Lung (tissue), 12 donors: ENCODE data around the gene ALDH7A1. TPM values are rescaled to one million over a fixed set of nuclear protein-coding genes. Genes with fewer than 3 reads are reported as not detected.

Experiments
- ATAC-seq: fragments of 200-7000 bp; cut with Tn5 transposase; one replicate; pipeline ENCODE4 v1.9.1; 2020; ENCODE audit warnings: moderate number of reproducible peaks; ENCODE audit not compliant: insufficient read depth, low FRiP score
- DNase-seq, 3 donors: peaks; one replicate each; pipeline ENCODE4 v3.0.0-alpha.2; 2013 to 2017
- H3K27ac ChIP-seq, 2 donors: one replicate each; pipeline ENCODE4 v1.5.1; 2013; ENCODE audit warnings: mild to moderate bottlenecking in 2 of 2, moderate library complexity in 2 of 2, control low read depth in 1 of 2, inconsistent platforms in 1 of 2, low read depth in 1 of 2, low read length in 1 of 2
- H3K27me3 ChIP-seq, 3 donors: one replicate each; pipeline ENCODE4 v1.5.1; 2013; ENCODE audit warnings: low read length in 2 of 3; ENCODE audit not compliant: control insufficient read depth in 3 of 3, insufficient read depth in 3 of 3
- H3K36me3 ChIP-seq, 4 donors: one replicate each; pipeline ENCODE4 v1.5.1; 2013; ENCODE audit warnings: low read length in 4 of 4, mild to moderate bottlenecking in 1 of 4, moderate library complexity in 1 of 4; ENCODE audit not compliant: control insufficient read depth in 4 of 4, insufficient read depth in 4 of 4
- H3K4me1 ChIP-seq, 5 donors: one replicate each; pipeline ENCODE4 v1.5.1; 2013; ENCODE audit warnings: low read length in 5 of 5, mild to moderate bottlenecking in 2 of 5, moderate library complexity in 1 of 5; ENCODE audit not compliant: control insufficient read depth in 5 of 5, insufficient read depth in 5 of 5
- H3K4me3 ChIP-seq: one replicate; pipeline ENCODE4 v1.5.1; 2013; ENCODE audit warnings: mild to moderate bottlenecking, control low read depth, moderate library complexity
- H3K9ac ChIP-seq, 2 donors: one replicate each; pipeline ENCODE4 v1.5.1; 2013; ENCODE audit warnings: low read length in 2 of 2, control low read depth in 1 of 2; ENCODE audit not compliant: insufficient read depth in 1 of 2
- H3K9me3 ChIP-seq, 4 donors: one replicate each; pipeline ENCODE4 v1.5.1; 2013; ENCODE audit warnings: low read length in 3 of 4, mild to moderate bottlenecking in 1 of 4, moderate library complexity in 1 of 4; ENCODE audit not compliant: control insufficient read depth in 4 of 4, insufficient read depth in 3 of 4
- WGBS, 2 donors: extraction: QIAGEN DNeasy Blood & Tissue Kit; methylation state at CpG; one replicate each; pipeline ENCODE4 v1.1.7; 2013; 5-methylcytosine and 5-hydroxymethylcytosine counted together
- polyA plus RNA-seq, 2 donors: library from polyadenylated mRNA; stranded (reverse); fragments of 200-250 nt; gene quantifications; one replicate each; pipeline ENCODE4 v1.2.1, GENCODE V29; 2013
- total RNA-seq, 2 donors: library from RNA; depleted of rRNA in 1 of 2; stranded (reverse); fragments of >200 nt in 1 of 2; gene quantifications; one replicate each; pipeline ENCODE4 v1.2.1, GENCODE V29; 2014 to 2021
- TF ChIP-seq, protein P1 (sequence below): IDR thresholded peaks from 2 replicates; pipeline ENCODE4 v1.5.1; 2012; ENCODE audit warnings: mild to moderate bottlenecking; ENCODE audit errors: control extremely low read depth, extremely low read depth
- donor health status: control.
- donor health status: control.
- donor health status: Bipolar disorder and iron deficiency.
- donor health status: healthy.
- donor health status: DM: yes; HTN: yes; CAD: no.

Gene ALDH7A1
- total and polyA plus RNA-seq, 4 donors, result 17.4 to 66.0 (median 38.1) TPM

- Histone ChIP-seq H3K4me1 (peaks cover 0 to 26% (median 9%) of the 10 kb centered on the region in 5 donors), H3K27me3 (no peaks in the 10 kb centered on the region), H3K36me3 (no peaks in the 10 kb centered on the region), H3K9ac (no peak overlapping the region), H3K9me3 (no peaks in the 10 kb centered on the region), H3K4me3 (no peak overlapping the region), H3K27ac (no peak overlapping the region)
- TF ChIP-seq, protein P1, sequence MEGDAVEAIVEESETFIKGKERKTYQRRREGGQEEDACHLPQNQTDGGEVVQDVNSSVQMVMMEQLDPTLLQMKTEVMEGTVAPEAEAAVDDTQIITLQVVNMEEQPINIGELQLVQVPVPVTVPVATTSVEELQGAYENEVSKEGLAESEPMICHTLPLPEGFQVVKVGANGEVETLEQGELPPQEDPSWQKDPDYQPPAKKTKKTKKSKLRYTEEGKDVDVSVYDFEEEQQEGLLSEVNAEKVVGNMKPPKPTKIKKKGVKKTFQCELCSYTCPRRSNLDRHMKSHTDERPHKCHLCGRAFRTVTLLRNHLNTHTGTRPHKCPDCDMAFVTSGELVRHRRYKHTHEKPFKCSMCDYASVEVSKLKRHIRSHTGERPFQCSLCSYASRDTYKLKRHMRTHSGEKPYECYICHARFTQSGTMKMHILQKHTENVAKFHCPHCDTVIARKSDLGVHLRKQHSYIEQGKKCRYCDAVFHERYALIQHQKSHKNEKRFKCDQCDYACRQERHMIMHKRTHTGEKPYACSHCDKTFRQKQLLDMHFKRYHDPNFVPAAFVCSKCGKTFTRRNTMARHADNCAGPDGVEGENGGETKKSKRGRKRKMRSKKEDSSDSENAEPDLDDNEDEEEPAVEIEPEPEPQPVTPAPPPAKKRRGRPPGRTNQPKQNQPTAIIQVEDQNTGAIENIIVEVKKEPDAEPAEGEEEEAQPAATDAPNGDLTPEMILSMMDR, result no peak
- DNase-seq, result no peak
- ATAC-seq, result no peak
These were observed 67.1 kb downstream of the ALDH7A1 start for GRCh38 chr5:126527892-126528291.

DNA sequence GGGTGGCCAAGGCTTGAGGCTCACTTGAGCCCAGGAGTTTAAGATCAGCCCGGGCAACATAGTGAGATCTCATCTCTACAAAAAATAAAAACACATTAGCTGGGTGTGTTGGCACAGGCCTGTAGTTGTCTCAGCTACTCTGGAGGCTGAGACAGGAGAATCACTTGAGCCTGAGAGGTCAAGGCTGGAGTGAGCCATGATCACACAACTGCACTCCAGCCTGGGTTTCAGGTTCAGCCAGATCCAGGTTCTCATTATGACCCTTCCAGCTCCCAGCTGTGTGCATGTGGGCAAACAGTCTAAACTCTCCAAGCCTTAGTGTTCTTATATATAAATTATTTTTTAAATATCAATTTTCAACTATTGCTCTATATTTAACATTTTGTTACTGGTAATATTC lies 67.9 kb downstream of the ALDH7A1 start:
- WGBS, 2 donors, result 91 to 94% methylated on average over 1 of the region's 1 CpG
- H3K36me3 ChIP-seq, result no peaks in the 10 kb centered on the region
- TF ChIP-seq, protein P1, result no peak
- peaks cover 0 to 26% (median 9%) of the 10 kb centered on the region in 5 donors for H3K4me1 ChIP-seq
- H3K9ac ChIP-seq, result no peak overlapping the region
- H3K9me3 ChIP-seq, result no peaks in the 10 kb centered on the region
- H3K27me3 ChIP-seq, result no peaks in the 10 kb centered on the region
- ATAC-seq (no peak), DNase-seq (no peak)
- H3K27ac ChIP-seq, result no peak overlapping the region
- H3K4me3 ChIP-seq, result no peak overlapping the region

DNA sequence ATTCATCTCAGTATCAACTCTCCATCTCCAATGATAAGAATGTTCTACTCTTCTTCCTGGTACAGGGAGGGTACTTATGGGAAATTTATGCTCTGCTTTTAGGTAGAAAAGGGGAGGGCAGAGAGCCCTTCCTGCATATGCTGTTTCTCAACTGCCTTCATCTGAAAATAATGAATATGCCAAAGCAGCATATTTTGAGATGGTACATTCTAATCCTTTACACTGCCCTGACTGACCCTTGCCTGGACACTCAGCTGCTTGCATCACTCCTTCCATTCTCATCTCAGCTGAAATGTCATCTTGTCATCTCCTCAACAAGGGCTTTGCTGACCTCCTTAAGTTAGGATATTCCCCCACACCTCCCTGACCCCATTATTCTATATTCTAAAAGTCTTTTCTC lies 68.5 kb downstream of the ALDH7A1 start:
- TF ChIP-seq, protein P1, result no peak
- no peaks in the 10 kb centered on the region for H3K36me3 ChIP-seq
- H3K4me3 ChIP-seq, result no peak overlapping the region
- H3K27ac ChIP-seq, result peak overlapping the region in 1 of 2 donors; percentile 45
- no peaks in the 10 kb centered on the region for H3K9me3 ChIP-seq
- ATAC-seq, result no peak
- DNase-seq, result no peak
- H3K9ac ChIP-seq, result no peak overlapping the region
- no peaks in the 10 kb centered on the region for H3K27me3 ChIP-seq
- H3K4me1 ChIP-seq, result peaks cover 0 to 19% (median 6%) of the 10 kb centered on the region in 5 donors

- DNase-seq (peak in 1 of 3 donors; percentile 38), ATAC-seq (no peak)
- TF ChIP-seq, protein P1, result no peak
- Histone ChIP-seq H3K36me3 (no peaks in the 10 kb centered on the region), H3K9ac (no peak overlapping the region), H3K27me3 (no peaks in the 10 kb centered on the region), H3K27ac (peak overlapping the region in 1 of 2 donors; percentile 17), H3K9me3 (no peaks in the 10 kb centered on the region), H3K4me1 (peaks cover 0 to 14% (median 2%) of the 10 kb centered on the region in 5 donors), H3K4me3 (no peak overlapping the region)
- 34 to 41% methylated on average over 5 of the region's 5 CpGs for WGBS, 2 donors
These were observed 69.3 kb downstream of the ALDH7A1 start for GRCh38 chr5:126525630-126526245.
